B cell (primary cell): Measurements from ENCODE around the gene UBAC1. TPM values are rescaled to one million over a fixed set of nuclear protein-coding genes. Genes with fewer than 3 reads are reported as not detected.

Source experiments
- ATAC-seq: fragments of 200-7000 bp; cut with Tn5 transposase; one replicate; pipeline ENCODE4 v1.10.0; 2021; ENCODE audit warnings: low read depth, mild to moderate bottlenecking, moderate number of reproducible peaks, moderate library complexity
- CTCF ChIA-PET: fragments of 350-600 bp; sonication (Branson Sonifier 250); formaldehyde crosslinking; loops from one replicate; lab custom pipeline; 2021; ENCODE audit warnings: antibody characterized with exemption, inconsistent platforms; lab: Charles Lee
- POLR2A ChIA-PET: fragments of 350-600 bp; sonication (Branson Sonifier 250); formaldehyde crosslinking; loops from one replicate; lab custom pipeline; 2021; ENCODE audit warnings: antibody characterized with exemption; lab: Charles Lee
- DNase-seq: peaks from one replicate; pipeline ENCODE4 v3.0.0; 2013
- H2AFZ ChIP-seq: 2 replicates; pipeline ENCODE4 v1.6.1; 2012; ENCODE audit warnings: mild to moderate bottlenecking, low read depth, low read length; ENCODE audit not compliant: insufficient read depth, poor library complexity, severe bottlenecking
- H3K27ac ChIP-seq, 2 donors: 1 replicate in 1 of 2; 2 replicates in 1 of 2; pipeline ENCODE4 v1.5.1; 2012 to 2013; ENCODE audit warnings: low read length in 2 of 2, mild to moderate bottlenecking in 2 of 2, moderate library complexity in 1 of 2
- H3K27me3 ChIP-seq, 4 experiments: fragments of 200-600 bp in 1 of 4; sonication (generic) in 1 of 4; replicated peaks in 1 of 4; 1 replicate in 2 of 4; 2 replicates in 2 of 4; pipeline versions ENCODE4 v1.6.1 to v1.7.0; 2013 to 2016; ENCODE audit warnings: low read length in 3 of 4, mild to moderate bottlenecking in 2 of 4, mixed read lengths in 1 of 4, moderate library complexity in 1 of 4; ENCODE audit not compliant: insufficient read depth in 4 of 4, control insufficient read depth in 3 of 4; ENCODE audit errors: control extremely low read depth in 1 of 4
- H3K36me3 ChIP-seq, 2 experiments: replicated peaks in 1 of 2; 1 replicate in 1 of 2; 2 replicates in 1 of 2; pipeline versions ENCODE4 v1.6.1 to v1.7.1; 2013; ENCODE audit warnings: low read length in 1 of 2; ENCODE audit not compliant: insufficient read depth in 2 of 2, control insufficient read depth in 1 of 2; ENCODE audit errors: control extremely low read depth in 1 of 2, extremely low read depth in 1 of 2
- H3K4me1 ChIP-seq, 2 donors: fragments of 200-600 bp in 1 of 2; sonication (generic) in 1 of 2; 1 replicate in 1 of 2; 2 replicates in 1 of 2; pipeline versions ENCODE4 v1.5.1 to v1.6.1; 2013 to 2017; ENCODE audit warnings: low read length in 2 of 2; ENCODE audit not compliant: control insufficient read depth in 2 of 2, insufficient read depth in 2 of 2
- H3K4me2 ChIP-seq: replicated peaks from 2 replicates; pipeline ENCODE3; 2012; ENCODE audit warnings: mild to moderate bottlenecking, low read depth, low read length; ENCODE audit not compliant: poor library complexity, severe bottlenecking
- H3K4me3 ChIP-seq, 5 experiments: fragments of 200-600 bp in 1 of 5; sonication (generic) in 1 of 5; 1 replicate in 3 of 5; 2 replicates in 2 of 5; pipeline versions ENCODE4 v1.5.1 to v1.7.0; 2011 to 2016; ENCODE audit warnings: low read length in 4 of 5, mild to moderate bottlenecking in 4 of 5, low read depth in 2 of 5, control low read depth in 1 of 5, moderate library complexity in 1 of 5; ENCODE audit not compliant: insufficient read depth in 1 of 5; ENCODE audit errors: control extremely low read depth in 1 of 5, extremely low read depth in 1 of 5
- H3K79me2 ChIP-seq: fragments of 200-600 bp; sonication (generic); one replicate; pipeline ENCODE4 v1.6.0; 2016; ENCODE audit warnings: low read length; ENCODE audit not compliant: control insufficient read depth, insufficient read depth
- H3K9ac ChIP-seq: fragments of 200-600 bp; sonication (generic); 2 replicates; pipeline ENCODE4 v1.6.1; 2017; ENCODE audit warnings: mild to moderate bottlenecking, low read length, moderate library complexity
- H3K9me3 ChIP-seq, 3 donors: one replicate each; pipeline versions ENCODE4 v1.6.1 to v1.7.1; 2013; ENCODE audit warnings: low read length in 2 of 3; ENCODE audit not compliant: control insufficient read depth in 2 of 3, insufficient read depth in 1 of 3; ENCODE audit errors: control extremely low read depth in 1 of 3
- H4K20me1 ChIP-seq: 2 replicates; pipeline ENCODE4 v1.6.0; 2012; ENCODE audit warnings: mild to moderate bottlenecking, low read length; ENCODE audit not compliant: insufficient read depth, control insufficient read depth, poor library complexity, severe bottlenecking
- H3K27ac Mint-ChIP-seq: one replicate; pipeline ENCODE4 v1.8.0; 2021; ENCODE audit warnings: mixed read lengths
- H3K27me3 Mint-ChIP-seq: one replicate; pipeline ENCODE4 v1.8.0; 2021; ENCODE audit warnings: mixed read lengths
- H3K4me1 Mint-ChIP-seq: one replicate; pipeline ENCODE4 v1.8.0; 2021; ENCODE audit warnings: mixed read lengths
- H3K4me3 Mint-ChIP-seq: one replicate; pipeline ENCODE4 v1.8.0; 2021; ENCODE audit warnings: mixed read lengths
- H3K9me3 Mint-ChIP-seq: one replicate; pipeline ENCODE4 v1.8.0; 2022; ENCODE audit warnings: mixed read lengths; ENCODE audit not compliant: insufficient read depth
- CTCF ChIP-seq: fragments of 200-600 bp; IDR thresholded peaks from one replicate; pipeline ENCODE4 v1.8.0; 2022; ENCODE audit warnings: antibody characterized with exemption, mild to moderate bottlenecking
- EZH2 ChIP-seq: IDR thresholded peaks from 2 replicates; pipeline ENCODE4 v1.6.1; 2012; ENCODE audit warnings: borderline replicate concordance, low read depth, mild to moderate bottlenecking, moderate library complexity, low read length; ENCODE audit not compliant: insufficient read depth, poor library complexity, severe bottlenecking
- WGBS: methylation state at CpG from one replicate; pipeline ENCODE4 v1.1.5; 2013; ENCODE audit warnings: missing lambda C conversion rate; ENCODE audit not compliant: insufficient coverage; 5-methylcytosine and 5-hydroxymethylcytosine counted together
- intact Hi-C: fragments of 100-400 bp; cut with micrococcal nuclease; formaldehyde crosslinking; loops from one replicate; pipeline ENCODE4 v1.10.0; 2022
- polyA plus RNA-seq: library from polyadenylated mRNA; depleted of rRNA; stranded (reverse); fragments of >200 nt; gene quantifications from 2 replicates; pipeline ENCODE4 v1.2.3, GENCODE V29; 2012
- total RNA-seq, 2 donors: library from RNA; stranded (reverse); fragments of 120-200 nt in 1 of 2; gene quantifications; 1 replicate in 1 of 2; 2 replicates in 1 of 2; pipeline versions ENCODE4 v1.2.3 to v1.2.4, GENCODE V29; 2013 to 2022

The UBAC1 gene
- total and polyA plus RNA-seq, 2 donors (not counting 1 experiment from before 2014, with no cell fraction given) = 30.8 to 31.1 TPM

GRCh38 chr9:135957431-135957830 is 3.7 kb downstream of the UBAC1 start:
- TF ChIP-seq CTCF (no peak), EZH2 (no peak)
- no peak overlapping the region for H3K9ac ChIP-seq
- peaks cover 38% of the 10 kb centered on the region for H3K79me2 ChIP-seq

GRCh38 chr9:135956802-135957174 is 4.4 kb downstream of the UBAC1 start:
- H3K27ac ChIP-seq = no peak overlapping the region
- peaks cover 26% of the 10 kb centered on the region for H4K20me1 ChIP-seq
- no peak for ATAC-seq
- peaks cover 0 to 4% (median 0%) of the 10 kb centered on the region in 3 donors for H3K9me3 ChIP-seq
- no peaks in the 10 kb centered on the region for H3K27me3 ChIP-seq
- Mint-ChIP-seq H3K27me3 (no peaks in the 10 kb centered on the region), H3K4me3 (no peak overlapping the region), H3K4me1 (peaks cover 18% of the 10 kb centered on the region), H3K9me3 (no peaks in the 10 kb centered on the region), H3K27ac (no peak overlapping the region)
- H3K79me2 ChIP-seq = peaks cover 38% of the 10 kb centered on the region
- TF ChIP-seq CTCF (no peak), EZH2 (no peak)
- POLR2A ChIA-PET = no interaction called here
- 95% methylated on average over 7 of the region's 8 CpGs for WGBS
- CTCF ChIA-PET = interaction anchor here (4.1 kb wide), 1 partner anchor 11 kb away, joined by 18 read pairs; no protein-coding TSS in a partner anchor
- peaks cover 0 to 13% of the 10 kb centered on the region in 2 experiments for H3K36me3 ChIP-seq
- no peak overlapping the region for H3K9ac ChIP-seq
- no peak overlapping the region for H3K4me3 ChIP-seq
- intact Hi-C loops = no loop called here
- no peak for DNase-seq
- peaks cover 11 to 17% of the 10 kb centered on the region in 2 donors for H3K4me1 ChIP-seq
- no peak overlapping the region for H3K4me2 ChIP-seq
- H2AFZ ChIP-seq = no peak overlapping the region

More at GRCh38 chr9:135957431-135957830, 3.7 kb downstream of the UBAC1 start:
- Histone ChIP-seq H3K4me3 (no peak overlapping the region), H3K9me3 (peaks cover 0 to 4% (median 0%) of the 10 kb centered on the region in 3 donors), H3K27ac (no peak overlapping the region), H4K20me1 (peaks cover 26% of the 10 kb centered on the region), H3K36me3 (peaks cover 0 to 9% of the 10 kb centered on the region in 2 experiments), H2AFZ (no peak overlapping the region), H3K4me2 (no peak overlapping the region), H3K27me3 (no peaks in the 10 kb centered on the region), H3K4me1 (peaks cover 11 to 18% of the 10 kb centered on the region in 2 donors)
- 96% methylated on average over 8 of the region's 9 CpGs for WGBS
- ATAC-seq = no peak
- H3K27ac Mint-ChIP-seq = no peak overlapping the region
- POLR2A ChIA-PET = no interaction called here
- intact Hi-C loops = no loop called here
- H3K9me3 Mint-ChIP-seq = no peaks in the 10 kb centered on the region
- CTCF ChIA-PET = interaction anchor here (1.3 to 4.1 kb wide), 2 partner anchors 10 to 12 kb away, joined by 3 to 18 read pairs; no protein-coding TSS in a partner anchor
- no peak for DNase-seq
- H3K4me1 Mint-ChIP-seq = peaks cover 22% of the 10 kb centered on the region
- H3K27me3 Mint-ChIP-seq = peaks cover 2% of the 10 kb centered on the region
- no peak overlapping the region for H3K4me3 Mint-ChIP-seq
